ENCODE data around the gene ARHGAP45. TPM values are rescaled to one million over a fixed set of nuclear protein-coding genes. Genes with fewer than 3 reads are reported as not detected.

ARHGAP45 gene
- total and polyA plus RNA-seq, 2 donors from 2014 or later, result 11.8 to 50.0 TPM

GRCh38 chr19:1118999-1119398 lies 52.0 kb downstream of the ARHGAP45 start:
- H3K4me3 ChIP-seq (ENCODE audit: low read length in 3 of 3), result no peak overlapping the region
- H3K4me1 ChIP-seq (ENCODE audit: control insufficient read depth in 2 of 3, insufficient read depth in 2 of 3, low read depth in 1 of 3, low read length in 3 of 3), result peaks cover 0 to 3% (median 0%) of the 10 kb centered on the region in 3 donors
- no peak overlapping the region for H3K27ac ChIP-seq (ENCODE audit: low read depth in 2 of 2, low read length in 2 of 2)
- H3K9ac ChIP-seq (ENCODE audit: low read length in 3 of 3), result no peak overlapping the region
- intact Hi-C loops (cut with DNase I), result no loop called here
- H3K36me3 ChIP-seq (ENCODE audit: control insufficient read depth in 2 of 3, insufficient read depth in 3 of 3, low read length in 3 of 3), result peaks cover 0 to 39% (median 19%) of the 10 kb centered on the region in 3 donors
- no peaks in the 10 kb centered on the region for H3K9me3 ChIP-seq (ENCODE audit: control insufficient read depth in 2 of 3, insufficient read depth in 1 of 3, low read length in 3 of 3)
- H3K27me3 ChIP-seq (ENCODE audit: control insufficient read depth, insufficient read depth, low read length), result no peaks in the 10 kb centered on the region
- DNase-seq (peak in 1 of 5 donors; percentile 79), FAIRE-seq (no peak)
- TF ChIP-seq, protein P1, sequence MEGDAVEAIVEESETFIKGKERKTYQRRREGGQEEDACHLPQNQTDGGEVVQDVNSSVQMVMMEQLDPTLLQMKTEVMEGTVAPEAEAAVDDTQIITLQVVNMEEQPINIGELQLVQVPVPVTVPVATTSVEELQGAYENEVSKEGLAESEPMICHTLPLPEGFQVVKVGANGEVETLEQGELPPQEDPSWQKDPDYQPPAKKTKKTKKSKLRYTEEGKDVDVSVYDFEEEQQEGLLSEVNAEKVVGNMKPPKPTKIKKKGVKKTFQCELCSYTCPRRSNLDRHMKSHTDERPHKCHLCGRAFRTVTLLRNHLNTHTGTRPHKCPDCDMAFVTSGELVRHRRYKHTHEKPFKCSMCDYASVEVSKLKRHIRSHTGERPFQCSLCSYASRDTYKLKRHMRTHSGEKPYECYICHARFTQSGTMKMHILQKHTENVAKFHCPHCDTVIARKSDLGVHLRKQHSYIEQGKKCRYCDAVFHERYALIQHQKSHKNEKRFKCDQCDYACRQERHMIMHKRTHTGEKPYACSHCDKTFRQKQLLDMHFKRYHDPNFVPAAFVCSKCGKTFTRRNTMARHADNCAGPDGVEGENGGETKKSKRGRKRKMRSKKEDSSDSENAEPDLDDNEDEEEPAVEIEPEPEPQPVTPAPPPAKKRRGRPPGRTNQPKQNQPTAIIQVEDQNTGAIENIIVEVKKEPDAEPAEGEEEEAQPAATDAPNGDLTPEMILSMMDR (IDR thresholded peaks at IDR 0.05; ENCODE audit: borderline replicate concordance, extremely low read depth, insufficient read depth), result no peak

DNA sequence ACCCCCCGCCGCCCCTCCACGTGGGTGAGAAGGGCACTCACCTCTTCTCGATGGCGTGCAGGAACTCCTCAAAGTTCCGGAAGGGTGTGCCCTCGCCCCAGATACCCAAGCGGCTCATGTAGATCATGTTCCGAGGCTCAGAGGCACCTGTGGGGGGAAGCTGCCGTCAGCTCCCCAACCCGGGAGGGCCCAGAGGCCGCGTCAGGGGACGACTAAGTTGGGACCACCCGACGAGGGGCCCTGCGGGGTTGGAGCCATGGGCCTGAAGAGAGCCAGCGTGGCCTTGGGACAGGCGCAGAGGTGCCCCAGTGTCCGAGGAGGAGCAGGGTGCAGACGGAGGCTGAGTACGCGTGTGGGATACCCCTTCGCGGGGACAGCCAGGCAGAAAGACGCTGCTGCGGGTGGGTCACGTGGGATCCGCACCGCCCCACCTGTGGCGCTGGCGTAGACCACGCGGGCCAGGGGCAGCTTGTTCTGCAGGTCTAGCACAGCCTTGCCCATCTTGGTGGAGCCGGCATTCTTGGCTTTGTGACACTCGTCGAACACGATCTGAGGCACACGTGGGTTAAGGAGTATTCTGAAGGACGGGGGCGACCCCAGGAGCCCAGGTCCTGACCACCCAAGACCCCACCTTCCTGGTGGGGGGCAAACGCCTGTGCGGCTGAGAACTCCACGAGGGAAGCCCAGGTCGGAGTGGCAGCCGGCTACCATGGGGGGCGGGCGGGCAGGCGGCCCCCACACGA lies 52.7 kb downstream of the ARHGAP45 start:
- intact Hi-C loops (cut with DNase I), result loop anchor here (10.0 kb wide), 1 partner anchor 65 kb away; no protein-coding TSS in a partner anchor
- TF ChIP-seq, protein P1 (IDR thresholded peaks at IDR 0.05; ENCODE audit: borderline replicate concordance, extremely low read depth, insufficient read depth), result no peak
- no peaks in the 10 kb centered on the region for H3K9me3 ChIP-seq (ENCODE audit: control insufficient read depth in 2 of 3, insufficient read depth in 1 of 3, low read length in 3 of 3)
- peaks cover 0 to 4% (median 0%) of the 10 kb centered on the region in 3 donors for H3K4me1 ChIP-seq (ENCODE audit: control insufficient read depth in 2 of 3, insufficient read depth in 2 of 3, low read depth in 1 of 3, low read length in 3 of 3)
- no peak overlapping the region for H3K9ac ChIP-seq (ENCODE audit: low read length in 3 of 3)
- FAIRE-seq, result no peak
- H3K27ac ChIP-seq (ENCODE audit: low read depth in 2 of 2, low read length in 2 of 2), result no peak overlapping the region
- peaks cover 0 to 39% (median 17%) of the 10 kb centered on the region in 3 donors for H3K36me3 ChIP-seq (ENCODE audit: control insufficient read depth in 2 of 3, insufficient read depth in 3 of 3, low read length in 3 of 3)
- peak in 1 of 5 donors; percentile 77 for DNase-seq
- H3K4me3 ChIP-seq (ENCODE audit: low read length in 3 of 3), result no peak overlapping the region
- no peaks in the 10 kb centered on the region for H3K27me3 ChIP-seq (ENCODE audit: control insufficient read depth, insufficient read depth, low read length)

DNA sequence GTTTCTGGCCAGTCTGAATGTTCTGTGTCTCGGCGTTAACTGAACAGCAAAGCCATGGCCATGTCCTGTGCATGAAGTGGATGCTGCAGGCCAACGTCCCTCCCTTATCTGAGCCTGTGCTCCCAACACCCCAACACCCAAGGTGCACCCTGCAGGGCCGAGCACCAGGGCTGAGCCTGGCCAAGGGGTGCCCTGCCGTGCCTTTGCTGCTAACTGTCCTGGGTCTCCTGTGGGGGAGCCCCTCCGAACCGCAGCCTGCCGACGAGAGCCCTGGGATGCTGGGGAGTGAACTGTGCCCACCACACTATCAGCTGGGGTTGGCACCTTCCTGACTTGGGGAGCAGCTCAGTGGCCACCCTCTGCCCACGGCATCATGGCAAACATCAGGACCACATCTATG lies 54.4 kb downstream of the ARHGAP45 start:
- DNase-seq (no peak), FAIRE-seq (no peak)
- H3K4me1 ChIP-seq (ENCODE audit: control insufficient read depth in 2 of 3, insufficient read depth in 2 of 3, low read depth in 1 of 3, low read length in 3 of 3), result peaks cover 0 to 4% (median 0%) of the 10 kb centered on the region in 3 donors
- intact Hi-C loops (cut with DNase I), result loop anchor here (10.0 kb wide), 1 partner anchor 63 kb away; no protein-coding TSS in a partner anchor
- H3K27ac ChIP-seq (ENCODE audit: low read depth in 2 of 2, low read length in 2 of 2), result no peak overlapping the region
- H3K36me3 ChIP-seq (ENCODE audit: control insufficient read depth in 2 of 3, insufficient read depth in 3 of 3, low read length in 3 of 3), result peaks cover 0 to 42% (median 16%) of the 10 kb centered on the region in 3 donors
- no peak overlapping the region for H3K9ac ChIP-seq (ENCODE audit: low read length in 3 of 3)
- H3K9me3 ChIP-seq (ENCODE audit: control insufficient read depth in 2 of 3, insufficient read depth in 1 of 3, low read length in 3 of 3), result no peaks in the 10 kb centered on the region
- H3K4me3 ChIP-seq (ENCODE audit: low read length in 3 of 3), result no peak overlapping the region
- H3K27me3 ChIP-seq (ENCODE audit: control insufficient read depth, insufficient read depth, low read length), result no peaks in the 10 kb centered on the region
- TF ChIP-seq, protein P1 (IDR thresholded peaks at IDR 0.05; ENCODE audit: borderline replicate concordance, extremely low read depth, insufficient read depth), result no peak

Data from kidney (tissue), 14 donors.